Choroid plexus epithelial cell (primary cell): ENCODE measurements around the gene ITCH.

Experiments
- DNase-seq: peaks from one replicate; pipeline ENCODE4 v3.0.0-alpha.2; 2010; ENCODE audit warnings: low read depth
- H3K4me3 ChIP-seq: 2 replicates; pipeline ENCODE4 v1.5.1; 2011; ENCODE audit warnings: low read depth, mild to moderate bottlenecking, control low read depth, low read length, moderate library complexity
- CTCF ChIP-seq: conservative IDR thresholded peaks from 2 replicates; pipeline ENCODE4 v1.5.1; 2011; ENCODE audit warnings: low read depth, mild to moderate bottlenecking, control low read depth, inconsistent platforms, low read length, moderate library complexity

The ITCH gene

GRCh38 chr20:34536798-34537394, 173.8 kb downstream of the ITCH start:
- DNase-seq: peak; percentile 44
- TF ChIP-seq CTCF: peak; percentile 48
- no peak overlapping the region for H3K4me3 ChIP-seq

GRCh38 chr20:34537651-34538050, 174.6 kb downstream of the ITCH start:
- DNase-seq: no peak
- no peak for TF ChIP-seq CTCF
- no peak overlapping the region for H3K4me3 ChIP-seq

- TF ChIP-seq CTCF: peak; percentile 88
- DNase-seq: peak; percentile 73
- no peak overlapping the region for H3K4me3 ChIP-seq
These were observed 175.6 kb downstream of the ITCH start for GRCh38 chr20:34538671-34539123.

- no peak overlapping the region for H3K4me3 ChIP-seq
- no peak for DNase-seq
- TF ChIP-seq CTCF: no peak
These were observed 176.7 kb downstream of the ITCH start for GRCh38 chr20:34539756-34540155.

GRCh38 chr20:34540596-34541263, 177.7 kb downstream of the ITCH start:
- no peak overlapping the region for H3K4me3 ChIP-seq
- no peak for TF ChIP-seq CTCF
- no peak for DNase-seq

GRCh38 chr20:34541264-34541901, 178.3 kb downstream of the ITCH start:
- no peak overlapping the region for H3K4me3 ChIP-seq
- no peak for DNase-seq
- no peak for TF ChIP-seq CTCF
